ENCODE measurements around the gene NRXN3.

The NRXN3 gene

DNA sequence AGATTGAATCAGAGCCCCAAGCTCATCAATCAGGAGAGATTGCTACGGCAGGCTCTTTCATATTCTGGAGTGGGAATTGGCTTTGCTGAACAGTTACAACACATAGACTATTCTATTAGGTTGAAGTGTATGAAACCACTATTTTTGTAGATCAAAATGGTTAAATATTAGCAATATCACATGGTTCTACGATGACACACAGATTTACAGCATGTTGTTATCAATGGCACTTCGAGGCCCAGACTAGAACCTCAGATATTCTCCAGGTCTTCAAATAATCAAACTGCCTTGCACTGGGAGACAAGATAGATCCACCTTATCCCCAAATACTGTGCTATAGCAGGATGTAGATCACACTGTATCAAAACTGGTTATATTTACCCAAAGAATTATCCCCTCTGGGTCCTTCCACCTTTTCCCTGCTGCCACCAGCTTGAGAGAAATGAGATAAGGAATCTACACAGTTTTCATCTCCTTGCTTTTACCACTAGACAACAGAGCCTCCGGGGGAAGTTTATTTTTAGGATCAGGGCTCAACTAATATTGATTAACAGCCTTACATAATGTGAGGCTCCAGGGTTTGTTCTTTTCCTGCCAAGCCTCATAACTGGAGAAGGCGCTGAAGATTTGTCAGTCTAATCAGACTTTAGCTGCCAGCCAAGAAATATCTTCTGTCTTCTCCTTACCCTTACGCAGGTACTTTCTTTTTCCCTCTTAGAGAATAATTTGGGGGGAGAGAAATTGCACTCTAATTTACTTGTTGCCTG is 1534.1 kb downstream of the NRXN3 start:
- no peak for DNase-seq (ENCODE audit: low spot score)
- no peak for FAIRE-seq

DNA sequence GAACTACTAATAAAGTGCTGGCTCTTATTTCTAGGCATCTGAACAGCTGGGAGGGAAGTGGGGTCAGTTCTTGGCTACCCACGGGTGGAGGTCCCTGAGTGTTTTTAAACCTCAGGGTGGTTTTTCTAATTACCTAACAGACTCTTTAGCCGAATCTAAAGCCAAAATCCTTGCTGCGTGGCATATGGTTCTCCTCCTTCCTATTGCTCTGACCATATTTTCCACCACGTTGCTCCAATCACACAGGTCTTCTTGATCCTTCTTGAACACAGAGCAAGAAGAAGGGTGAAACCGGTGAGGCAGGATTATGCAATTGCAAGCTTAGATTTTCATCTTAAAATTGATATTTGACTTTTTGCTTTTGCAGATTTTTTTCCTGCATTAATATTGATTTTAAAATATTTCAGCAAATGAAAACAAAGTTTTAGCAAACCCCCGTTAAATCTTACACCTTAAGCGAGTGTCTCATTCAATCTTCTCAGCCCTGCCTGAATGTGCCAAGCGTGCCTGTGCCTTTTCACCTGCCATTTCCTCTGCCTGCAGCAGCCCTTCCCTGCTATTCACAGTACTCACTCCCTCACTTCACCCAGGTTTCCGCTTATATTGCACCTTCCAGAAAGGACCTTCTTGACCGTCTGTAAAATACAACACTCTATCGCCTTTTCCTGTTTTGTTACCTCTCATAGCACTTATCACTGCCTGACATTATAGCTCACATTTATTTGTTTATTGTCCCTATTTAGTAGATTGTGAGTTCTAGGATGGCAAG is 1535.1 kb downstream of the NRXN3 start:
- no peak for DNase-seq (ENCODE audit: low spot score)
- FAIRE-seq = no peak

DNA sequence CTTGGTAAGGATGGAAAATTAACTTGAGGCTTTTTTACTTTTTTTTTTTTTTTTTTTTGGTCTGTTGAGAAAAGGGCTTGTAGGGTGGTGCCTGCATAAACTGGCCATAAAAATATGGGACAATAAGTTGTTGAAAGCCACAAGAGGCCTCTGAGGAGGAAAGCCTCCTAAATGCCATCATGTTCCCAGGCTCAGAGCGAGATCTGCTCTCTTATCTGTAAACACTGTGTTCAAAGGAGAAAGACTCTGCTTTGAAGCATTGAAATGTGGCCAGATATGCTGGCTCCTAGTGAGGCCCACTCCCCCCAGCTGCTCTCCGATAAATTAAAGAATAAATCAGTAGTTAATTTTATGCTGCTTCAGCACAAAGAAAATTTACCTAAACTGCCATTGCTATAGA is 1536.2 kb downstream of the NRXN3 start:
- no peak for FAIRE-seq
- no peak for DNase-seq (ENCODE audit: low spot score)

DNA sequence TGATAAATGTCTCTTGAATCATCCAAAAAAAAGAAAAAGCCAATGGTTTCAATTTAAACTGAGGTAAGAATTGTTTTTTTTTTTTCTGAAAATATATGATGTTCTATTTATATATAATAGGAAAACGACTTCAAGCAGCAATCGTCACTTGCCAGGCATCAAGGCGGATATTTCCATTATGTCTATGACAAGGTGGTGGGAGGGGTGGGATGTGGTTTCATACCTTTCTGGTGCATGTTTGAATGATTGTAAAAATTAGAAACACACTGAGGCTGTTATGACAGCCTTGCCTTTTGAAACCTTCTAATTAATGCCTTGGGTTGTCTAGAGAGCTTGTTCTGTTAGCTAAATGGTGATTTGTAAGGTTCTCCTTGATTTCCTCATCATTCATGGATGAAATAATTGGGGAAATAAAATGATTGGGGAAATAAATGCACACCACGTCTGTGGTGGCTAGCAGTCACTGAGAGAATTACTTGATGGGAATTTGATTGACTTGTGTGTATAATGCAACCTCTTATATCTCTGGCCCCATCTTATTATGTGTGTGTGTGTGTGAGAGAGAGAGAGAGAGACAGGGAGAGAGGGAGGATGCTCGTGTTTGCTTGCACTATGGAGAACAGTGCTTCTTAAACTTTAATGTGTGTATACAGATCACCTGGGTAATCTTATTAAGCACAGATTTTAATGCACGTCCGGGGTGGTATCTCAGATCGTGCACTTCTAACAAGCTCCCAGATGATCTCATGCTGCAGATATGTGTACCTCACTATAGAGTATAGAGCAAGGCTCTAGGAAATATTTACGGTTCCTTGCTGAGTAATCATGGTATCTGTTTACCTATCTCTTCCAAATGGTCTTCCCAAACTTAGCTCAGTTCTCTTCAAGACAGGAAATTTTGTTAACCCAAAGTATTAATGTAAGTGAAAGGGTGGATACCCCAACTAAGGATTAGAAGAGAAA is 1538.5 kb downstream of the NRXN3 start:
- FAIRE-seq (no peak), DNase-seq (ENCODE audit: low spot score) (no peak)

DNA sequence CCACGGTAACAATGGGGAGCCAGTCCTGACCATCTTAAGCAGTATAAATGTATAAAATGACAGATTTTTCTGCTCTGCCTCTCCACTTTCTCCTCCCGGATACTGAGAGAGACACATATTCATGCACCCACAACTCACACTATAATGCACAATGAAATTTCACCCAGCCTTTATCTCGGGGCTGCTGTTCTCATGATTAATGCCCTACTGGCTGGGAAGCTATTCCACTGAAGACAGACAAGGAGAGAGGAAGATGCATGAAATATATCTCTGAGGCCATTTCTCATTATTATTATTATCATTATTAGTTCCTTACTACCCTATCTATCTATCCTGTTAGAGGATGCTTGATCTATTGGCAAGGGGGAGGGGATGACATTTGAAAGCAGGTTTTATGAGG is 1539.4 kb downstream of the NRXN3 start:
- FAIRE-seq (no peak), DNase-seq (ENCODE audit: low spot score) (no peak)

DNA sequence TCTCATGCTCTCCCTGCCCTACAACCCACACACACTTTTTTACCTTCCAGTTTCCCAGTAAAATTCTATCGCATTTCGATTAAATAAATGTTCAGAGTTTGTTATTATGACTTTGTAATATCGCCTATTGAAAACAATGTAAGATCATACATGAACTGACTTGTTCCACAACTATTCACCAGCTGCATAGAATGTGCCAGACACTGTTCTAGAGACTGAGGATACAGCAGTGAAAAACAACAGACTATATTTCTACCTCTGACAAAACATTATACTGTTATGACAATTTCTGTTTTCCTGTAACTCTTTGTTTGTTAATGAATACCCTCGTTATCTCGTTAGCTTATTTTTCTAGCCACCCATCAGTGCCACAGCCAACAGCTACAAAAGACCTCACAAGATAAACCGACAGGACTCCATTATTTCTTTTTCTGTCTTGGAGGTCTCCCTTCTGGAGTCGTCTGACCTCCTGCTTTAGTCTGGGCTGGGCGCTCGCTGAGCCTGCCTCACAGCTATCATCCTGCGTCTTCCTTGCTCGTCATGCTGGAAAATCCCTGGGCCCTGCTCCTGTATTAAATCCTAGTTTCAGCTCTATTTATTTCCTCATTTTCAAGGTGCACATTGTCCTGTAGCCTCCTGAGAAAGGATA is 1542.3 kb downstream of the NRXN3 start:
- no peak for FAIRE-seq
- DNase-seq (ENCODE audit: low spot score) = no peak

DNA sequence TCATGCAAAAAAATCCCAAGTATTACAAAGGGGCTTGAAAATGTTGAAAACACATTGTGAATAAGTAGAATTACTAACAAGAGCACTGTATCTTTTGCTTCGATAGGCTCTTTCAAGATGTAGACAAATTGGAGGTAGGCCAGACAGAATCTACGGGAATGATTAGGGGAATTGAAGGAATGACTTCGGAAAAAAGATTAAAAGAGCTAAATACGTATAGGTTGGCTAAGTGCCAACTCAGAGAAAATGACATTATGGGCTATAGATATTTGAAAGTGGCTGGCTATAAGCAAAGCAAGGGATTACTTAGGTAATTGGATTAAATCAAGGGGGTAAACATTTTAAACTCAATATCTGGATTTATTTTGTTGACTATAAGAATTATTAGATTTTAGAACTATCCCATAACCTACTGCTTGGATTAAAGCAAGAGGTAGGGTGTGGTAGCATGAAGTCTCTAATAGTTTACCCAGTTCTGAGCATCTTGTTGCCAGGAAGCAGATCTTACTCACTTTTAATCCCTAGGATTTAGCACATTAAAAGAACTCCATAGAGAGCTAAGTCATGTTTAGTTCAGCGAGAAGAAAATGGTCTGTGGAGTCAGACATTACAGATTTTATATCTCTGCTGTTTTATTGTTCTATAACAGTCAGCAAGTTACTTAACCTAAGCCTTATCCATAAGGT is 1551.4 kb downstream of the NRXN3 start:
- FAIRE-seq (no peak), DNase-seq (ENCODE audit: low spot score) (no peak)

DNA sequence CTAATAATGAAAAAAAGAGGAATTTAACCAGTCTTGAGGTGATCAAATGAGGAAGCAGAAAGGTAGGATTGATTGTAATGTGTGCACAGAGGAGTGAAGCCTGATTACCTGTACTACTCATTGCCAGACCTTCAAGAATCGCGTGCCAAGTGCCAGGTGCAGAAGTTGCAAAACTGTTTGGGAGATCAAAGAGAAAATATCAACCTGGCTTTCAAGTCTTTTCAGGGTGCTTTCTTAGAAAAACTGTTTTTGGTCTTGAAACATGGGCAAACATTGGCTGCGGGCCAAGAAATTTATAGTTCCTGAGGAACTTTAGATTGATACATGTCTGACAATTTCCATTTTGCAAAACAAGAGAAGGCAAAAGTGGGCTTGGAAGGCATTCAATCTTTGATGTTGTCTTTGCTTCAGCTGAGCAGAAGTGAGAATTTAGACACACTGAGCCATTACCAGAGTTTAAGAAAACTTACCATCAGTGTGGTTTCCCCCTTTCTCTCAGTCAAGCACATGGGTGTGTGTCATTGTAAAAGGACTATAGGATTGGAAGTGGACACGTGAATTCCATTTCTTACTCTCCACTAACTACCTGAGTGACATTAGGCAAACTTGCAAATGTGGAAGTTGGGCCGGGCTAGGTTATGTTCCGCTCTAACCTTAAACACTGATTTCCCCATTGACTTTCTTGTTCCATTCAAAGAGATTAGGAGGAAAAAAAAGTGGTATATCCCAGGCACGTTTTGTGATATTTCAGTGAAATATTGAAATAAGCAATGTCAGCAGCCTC is 1555.0 kb downstream of the NRXN3 start:
- FAIRE-seq (no peak), DNase-seq (ENCODE audit: low spot score) (no peak)

DNA sequence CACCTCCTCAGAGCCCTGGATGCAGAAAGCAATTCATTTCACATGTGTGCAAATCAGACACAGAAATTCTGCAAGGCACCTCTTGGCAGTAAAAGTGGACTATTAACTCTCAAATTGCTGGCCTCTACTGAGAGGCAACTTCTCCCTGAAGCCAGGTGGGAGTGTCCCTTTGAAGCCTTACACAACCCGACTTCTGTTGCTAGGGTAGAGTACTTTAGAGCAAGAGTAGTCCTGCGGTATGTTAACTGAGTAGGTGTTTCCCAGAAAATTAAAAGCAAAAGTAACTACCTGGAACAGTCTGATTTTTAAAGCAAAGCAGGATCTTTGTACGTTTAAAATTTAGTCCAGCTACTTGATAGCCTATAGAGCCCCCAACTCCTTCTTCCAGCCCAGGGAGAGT is 1557.7 kb downstream of the NRXN3 start:
- FAIRE-seq (no peak), DNase-seq (ENCODE audit: low spot score) (no peak)

DNA sequence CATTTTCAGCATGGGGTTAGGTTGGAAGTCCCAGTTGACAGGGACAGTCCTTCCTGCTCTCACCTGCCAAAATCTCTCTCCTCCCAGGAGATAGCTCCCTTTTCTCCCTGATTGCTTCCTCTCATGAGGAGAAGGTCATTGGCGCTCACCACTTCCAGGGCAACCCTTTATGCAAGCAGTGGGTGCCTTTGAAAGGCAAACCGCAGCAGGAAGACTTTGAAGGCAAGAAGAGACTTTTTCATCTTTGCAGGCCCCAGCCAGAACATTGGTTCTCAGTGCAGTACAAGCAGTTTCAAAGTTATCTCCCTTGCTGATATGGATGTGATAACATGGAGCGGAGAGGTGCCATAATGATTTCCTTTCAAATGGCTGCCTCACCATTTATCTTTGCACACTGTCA is 1558.2 kb downstream of the NRXN3 start:
- no peak for DNase-seq (ENCODE audit: low spot score)
- no peak for FAIRE-seq

DNA sequence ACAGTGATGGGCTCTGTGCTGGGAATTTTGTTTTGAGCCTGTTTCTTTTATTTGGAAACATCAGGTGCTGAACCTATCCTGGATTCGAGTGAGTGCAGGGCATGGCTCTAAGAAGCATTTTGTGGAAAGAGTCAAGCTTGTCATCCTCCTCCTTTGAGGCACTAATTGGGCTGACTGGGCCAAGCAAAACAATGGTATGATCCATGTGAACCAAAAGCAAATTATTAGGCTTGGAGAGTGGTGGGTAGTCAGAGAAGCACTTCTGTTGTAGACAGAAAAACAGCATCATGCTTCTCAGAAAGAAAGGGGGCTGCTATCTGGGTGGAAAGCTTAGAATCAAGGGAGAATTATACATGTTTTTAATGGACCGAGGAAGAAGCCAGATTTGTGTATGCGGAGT is 1559.6 kb downstream of the NRXN3 start:
- FAIRE-seq = no peak

DNA sequence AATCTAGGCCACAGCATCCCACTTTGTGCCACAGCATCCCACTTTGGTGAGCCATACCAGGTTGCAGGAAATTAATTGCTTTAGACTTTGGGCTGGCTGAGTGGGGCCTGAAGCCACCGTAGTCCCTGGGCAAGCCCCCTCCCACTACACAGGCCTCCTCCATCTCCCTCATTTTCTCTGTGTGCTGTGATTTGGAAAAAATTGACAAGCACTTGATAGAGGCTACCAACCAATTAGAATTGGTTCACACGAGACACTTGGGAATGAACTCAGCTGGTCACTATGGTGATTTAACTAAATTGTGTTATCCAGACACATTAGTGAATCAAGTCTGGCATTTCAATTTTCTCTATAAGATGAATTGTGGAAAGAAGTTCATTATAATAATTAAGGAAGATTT is 1560.0 kb downstream of the NRXN3 start:
- no peak for DNase-seq (ENCODE audit: low spot score)
- FAIRE-seq = no peak

More for the DNA sequence above, 1559.6 kb downstream of the NRXN3 start:
- DNase-seq (ENCODE audit: low spot score) = no peak

DNA sequence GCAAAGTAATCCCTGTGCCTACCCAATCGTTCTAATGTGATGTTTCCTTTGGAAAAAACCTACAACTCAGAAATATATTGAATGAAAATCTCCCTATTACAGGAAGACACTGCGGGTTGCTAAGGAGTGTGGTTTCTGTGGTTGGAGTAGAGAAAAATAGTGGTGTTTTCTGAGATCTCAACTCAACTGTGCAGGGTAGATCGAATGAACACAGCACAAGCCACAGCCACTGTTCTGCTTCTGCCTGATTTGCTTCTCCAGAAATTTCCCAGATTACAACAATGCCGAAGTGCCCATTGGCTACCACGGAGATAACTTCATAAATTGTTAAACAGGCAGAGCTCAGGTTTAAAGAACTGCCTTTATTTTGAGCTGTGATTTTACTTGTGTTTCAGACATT is 1560.8 kb downstream of the NRXN3 start:
- peak; percentile 31 for DNase-seq (ENCODE audit: low spot score)
- no peak for FAIRE-seq

DNA sequence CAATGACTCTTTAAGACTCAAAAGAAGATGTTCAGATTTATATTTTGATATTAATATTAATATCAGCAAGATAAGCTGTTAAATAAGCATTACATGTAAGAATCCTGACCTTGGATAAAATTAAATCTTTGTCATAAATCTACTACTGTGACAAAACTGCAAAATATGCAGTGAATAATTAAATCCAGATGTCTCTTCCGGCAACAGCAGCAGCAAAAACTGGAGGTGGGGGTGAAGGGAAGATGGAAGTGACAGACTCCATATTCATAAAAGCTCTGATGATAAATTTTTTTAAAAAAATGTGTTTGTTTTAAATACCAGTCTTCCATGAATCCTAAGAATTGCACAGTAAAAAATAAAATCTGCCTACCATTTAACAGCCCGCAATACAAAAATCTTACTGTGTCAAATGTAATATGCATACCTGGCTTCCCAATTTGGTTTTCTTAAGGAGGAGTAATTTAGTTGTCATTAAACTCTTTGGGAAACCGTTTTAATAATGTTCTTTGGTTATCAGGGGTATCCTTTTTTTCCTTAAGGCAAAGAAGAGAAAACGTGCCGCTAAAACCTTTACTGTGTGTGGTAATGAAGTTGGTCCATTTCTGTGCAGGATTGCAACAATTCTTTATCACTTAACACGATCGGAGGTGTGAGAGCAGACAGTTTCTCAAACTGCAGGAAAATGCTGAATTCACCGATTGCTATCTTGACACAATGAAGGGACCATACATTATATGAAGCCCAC is 1562.9 kb downstream of the NRXN3 start:
- DNase-seq (ENCODE audit: low spot score) = no peak
- FAIRE-seq = no peak

DNA sequence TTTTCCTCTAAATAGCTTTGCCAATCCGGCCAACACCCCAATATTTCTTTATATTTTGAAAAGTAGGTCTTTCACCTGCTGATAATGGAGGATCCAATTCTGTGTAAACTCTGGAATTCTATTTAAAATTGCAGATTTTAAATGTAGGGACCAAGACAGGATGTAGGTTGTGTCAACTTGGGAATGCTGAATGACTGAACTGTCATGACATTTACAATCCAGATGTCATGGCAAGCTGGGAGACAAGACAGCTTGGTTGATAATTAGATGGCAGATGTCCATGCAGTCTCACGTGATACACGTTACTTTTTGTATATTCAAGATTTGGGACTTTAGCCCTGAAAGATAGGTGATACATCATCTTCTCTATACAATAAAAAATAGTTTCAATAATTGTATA is 1564.0 kb downstream of the NRXN3 start:
- no peak for DNase-seq (ENCODE audit: low spot score)
- no peak for FAIRE-seq

DNA sequence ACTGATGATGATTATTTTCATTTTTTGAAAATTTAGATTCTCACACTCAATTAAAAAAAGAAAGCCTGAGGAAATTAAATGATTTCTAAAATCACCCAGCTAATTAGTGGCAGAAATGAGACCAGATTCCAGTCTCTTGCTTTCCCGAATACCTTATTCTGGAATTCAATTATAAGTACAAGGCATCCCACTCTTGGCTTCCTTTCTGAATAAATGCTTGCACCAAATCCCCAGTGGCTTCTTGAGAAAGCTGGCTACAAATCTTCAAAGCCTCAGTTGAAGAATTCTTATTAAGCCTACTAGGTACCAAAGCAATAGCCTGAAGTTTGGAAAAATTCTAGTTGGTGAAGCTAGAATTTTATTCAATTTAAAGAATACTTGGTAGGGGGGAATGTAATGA is 1564.5 kb downstream of the NRXN3 start:
- FAIRE-seq = no peak
- DNase-seq (ENCODE audit: low spot score) = no peak

DNA sequence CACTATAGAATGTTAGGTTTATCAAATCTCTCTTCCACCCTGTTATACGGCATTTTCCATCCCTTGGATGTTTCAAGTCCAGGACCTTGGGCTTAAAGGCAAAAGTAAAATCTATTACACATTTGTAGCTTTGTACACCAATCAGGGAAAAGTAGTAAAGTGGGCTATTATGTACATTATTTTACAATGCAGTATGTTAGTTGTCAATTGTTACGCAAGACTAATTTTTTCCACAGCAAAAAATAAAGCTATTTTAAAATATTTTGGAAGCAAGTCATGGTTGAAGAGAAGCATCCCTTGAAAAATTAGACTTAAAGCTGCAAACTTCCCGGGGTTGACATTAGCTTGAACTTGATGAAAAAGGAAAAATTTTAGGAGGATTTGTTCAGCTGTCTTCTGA is 1564.9 kb downstream of the NRXN3 start:
- no peak for FAIRE-seq
- no peak for DNase-seq (ENCODE audit: low spot score)

DNA sequence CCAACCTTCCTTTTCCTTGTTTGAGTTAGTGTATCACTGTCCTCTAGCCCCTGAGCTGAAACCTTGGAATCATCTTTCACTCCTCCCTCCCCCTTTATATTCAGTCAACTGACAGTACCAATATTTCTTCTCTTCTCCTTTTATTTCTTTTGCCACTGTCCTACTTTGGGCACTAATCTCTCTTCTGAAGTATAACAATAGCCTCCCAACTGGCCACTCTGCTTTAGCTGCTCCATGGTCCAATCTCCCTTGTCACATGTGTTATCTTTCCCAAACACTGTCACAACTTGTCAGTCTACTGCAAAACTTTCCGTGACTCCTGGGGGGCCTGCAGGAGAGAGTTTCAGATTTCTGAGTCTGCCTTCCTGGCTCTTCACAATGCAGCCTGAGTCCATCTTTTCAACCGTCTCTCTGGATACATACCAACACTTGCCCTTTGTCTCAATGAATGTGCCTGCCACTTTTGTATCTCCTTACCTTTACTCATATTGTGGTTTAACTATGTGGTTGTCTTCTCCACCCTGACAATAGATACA is 1570.0 kb downstream of the NRXN3 start:
- DNase-seq (ENCODE audit: low spot score) (no peak), FAIRE-seq (no peak)

DNA sequence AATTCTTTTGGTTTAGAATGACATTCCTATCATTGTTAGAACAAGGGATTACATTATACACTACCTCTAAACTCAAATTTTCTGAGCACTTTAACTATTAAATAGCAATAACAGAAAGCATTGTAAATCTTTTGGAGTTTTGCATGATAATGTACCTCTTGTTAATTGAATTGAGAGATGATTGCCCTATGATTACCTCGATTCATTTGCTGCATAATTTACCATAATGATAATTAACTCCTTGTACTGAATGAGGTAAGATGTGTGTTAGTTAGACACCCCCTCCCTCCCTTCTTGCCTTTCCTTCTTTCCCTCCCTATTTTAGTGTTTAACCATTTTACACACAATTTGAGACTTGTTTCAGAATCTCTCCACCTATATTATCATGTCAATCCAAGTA is 1572.0 kb downstream of the NRXN3 start:
- DNase-seq (ENCODE audit: low spot score) = no peak
- FAIRE-seq = no peak

Data from RCC 7860 (cell line).